Keratinocyte (primary cell): ENCODE results near the gene EFCAB10. TPM values are rescaled to one million over a fixed set of nuclear protein-coding genes. Genes with fewer than 3 reads are reported as not detected.

Experiments
- DNase-seq: peaks from one replicate; pipeline ENCODE4 v3.0.0-alpha.2; 2011; ENCODE audit warnings: low read depth, missing footprints, low spot score
- FAIRE-seq: peaks from 2 replicates; lab custom pipeline; 2011; peaks lifted over from hg19 to GRCh38; lab: Jason Lieb, UNC
- H2AFZ ChIP-seq: 2 replicates; pipeline ENCODE4 v1.6.0; 2012; ENCODE audit warnings: low read length, control low read depth, inconsistent platforms; ENCODE audit not compliant: control insufficient read depth
- H3K27ac ChIP-seq: 2 replicates; pipeline ENCODE4 v1.5.1; 2011; ENCODE audit warnings: low read length; ENCODE audit not compliant: control insufficient read depth, insufficient read depth
- H3K27me3 ChIP-seq: 3 replicates; pipeline ENCODE4 v1.6.0; 2011; ENCODE audit warnings: low read length; ENCODE audit not compliant: control insufficient read depth, insufficient read depth; ENCODE audit errors: extremely low read depth
- H3K36me3 ChIP-seq, 2 experiments: 2 replicates in 1 of 2; 3 replicates in 1 of 2; pipeline ENCODE4 v1.5.1; 2011; ENCODE audit warnings: low read length in 2 of 2, mild to moderate bottlenecking in 1 of 2; ENCODE audit not compliant: control insufficient read depth in 2 of 2, insufficient read depth in 2 of 2; ENCODE audit errors: extremely low read depth in 1 of 2
- H3K4me1 ChIP-seq: 3 replicates; pipeline ENCODE4 v1.5.1; 2011; ENCODE audit warnings: low read length; ENCODE audit not compliant: control insufficient read depth, insufficient read depth; ENCODE audit errors: extremely low read depth
- H3K4me2 ChIP-seq: 3 replicates; pipeline ENCODE4 v1.6.0; 2011; ENCODE audit warnings: low read depth, low read length; ENCODE audit not compliant: control insufficient read depth, insufficient read depth; ENCODE audit errors: extremely low read depth
- H3K4me3 ChIP-seq, 3 experiments: fragments of 200-600 bp in 1 of 3; sonication (generic) in 1 of 3; 2 replicates in 2 of 3; 3 replicates in 1 of 3; pipeline ENCODE4 v1.5.1; 2011 to 2016; ENCODE audit warnings: low read length in 3 of 3, mild to moderate bottlenecking in 3 of 3, control low read depth in 2 of 3, inconsistent platforms in 1 of 3, low read depth in 1 of 3, mixed read lengths in 1 of 3, mixed run types in 1 of 3, moderate library complexity in 1 of 3; ENCODE audit not compliant: control insufficient read depth in 2 of 3, insufficient read depth in 2 of 3; ENCODE audit errors: extremely low read depth in 1 of 3
- H3K79me2 ChIP-seq: 2 replicates; pipeline ENCODE4 v1.6.0; 2012; ENCODE audit warnings: low read length; ENCODE audit not compliant: control insufficient read depth, insufficient read depth
- H3K9ac ChIP-seq: 3 replicates; pipeline ENCODE4 v1.6.0; 2011; ENCODE audit warnings: low read length; ENCODE audit not compliant: control insufficient read depth, insufficient read depth; ENCODE audit errors: extremely low read depth
- H3K9me1 ChIP-seq: 3 replicates; pipeline ENCODE4 v1.6.0; 2011; ENCODE audit warnings: low read length; ENCODE audit not compliant: control insufficient read depth, insufficient read depth; ENCODE audit errors: extremely low read depth
- H3K9me3 ChIP-seq: 2 replicates; pipeline ENCODE4 v1.5.1; 2012; ENCODE audit warnings: low read depth, low read length; ENCODE audit not compliant: control insufficient read depth
- H4K20me1 ChIP-seq: 3 replicates; pipeline ENCODE4 v1.6.0; 2011; ENCODE audit warnings: low read length; ENCODE audit not compliant: control insufficient read depth, insufficient read depth; ENCODE audit errors: extremely low read depth
- EZH2 ChIP-seq: IDR thresholded peaks from one replicate; pipeline ENCODE4 v1.6.1; 2012; ENCODE audit warnings: inconsistent platforms, mild to moderate bottlenecking, low read length, moderate library complexity
- dilution Hi-C: fragments of 300-500 bp; cut with MboI; formaldehyde crosslinking; loops from one replicate; pipeline ENCODE4 v1.7.0; 2020; ENCODE audit warnings: low sequenced_read_pairs; ENCODE audit not compliant: extremely low pct_ligation_motif_present
- polyA plus RNA-seq, 5 experiments: library from polyadenylated mRNA; depleted of rRNA in 3 of 5; stranded (reverse) in 3 of 5; stranded (forward) in 1 of 5; unstranded in 1 of 5; fragments of >200 nt; gene quantifications; 1 replicate in 1 of 5; 2 replicates in 3 of 5; 3 replicates in 1 of 5; pipeline versions ENCODE4 v1.2.1 to v1.2.3, GENCODE V29; 2011 to 2012; ENCODE audit warnings: missing spikeins in 2 of 5, low read depth in 1 of 5, low replicate concordance in 1 of 5
- TF ChIP-seq, protein P1 (sequence below), 3 experiments: IDR thresholded peaks in 1 of 3; conservative IDR thresholded peaks in 1 of 3; optimal IDR thresholded peaks in 1 of 3; 2 replicates in 2 of 3; 3 replicates in 1 of 3; pipeline versions ENCODE3 to v1.5.1; 2011; ENCODE audit warnings: low read length in 3 of 3, mild to moderate bottlenecking in 3 of 3, moderate library complexity in 2 of 3, control low read depth in 1 of 3, inconsistent platforms in 1 of 3; ENCODE audit not compliant: insufficient read depth in 2 of 3; ENCODE audit errors: extremely low read depth in 1 of 3

Gene EFCAB10
- polyA plus RNA-seq, 1 donor (not counting 4 experiments of a cell fraction or from before 2014, with no cell fraction given), result not detected

DNA sequence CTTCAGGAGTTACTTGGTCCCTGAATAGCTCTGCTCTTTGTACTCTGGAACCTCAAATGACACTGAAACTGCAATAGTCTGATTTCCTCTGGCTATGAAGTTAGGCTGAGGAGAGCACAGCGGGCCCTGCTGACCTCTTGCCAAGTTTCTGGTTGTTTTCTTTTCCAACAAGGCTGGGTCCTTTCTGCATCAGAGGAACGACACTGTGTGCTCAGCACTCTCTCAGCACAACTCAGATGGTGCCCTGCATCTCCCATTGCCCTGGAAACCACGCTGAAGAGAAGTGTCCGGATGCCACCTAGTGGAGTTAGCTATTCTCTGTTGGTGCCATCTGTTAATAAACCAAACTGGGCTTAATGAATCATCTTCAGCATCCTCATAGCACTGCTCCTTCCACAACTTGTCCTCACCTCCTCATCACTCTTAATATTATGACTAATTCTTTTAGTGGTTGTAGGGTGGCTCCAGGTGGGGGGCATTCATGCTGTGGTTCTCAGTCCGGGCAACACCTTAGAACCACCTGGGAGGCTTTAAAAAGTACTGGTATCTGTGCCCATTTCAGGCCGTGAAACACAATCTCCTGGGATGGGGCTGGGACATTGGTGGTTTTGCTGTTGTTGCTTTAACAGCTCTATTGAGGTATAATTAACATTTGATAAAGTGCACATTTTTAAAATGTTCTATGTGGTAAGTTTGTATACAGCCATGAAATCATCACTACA is 8.2 kb upstream of the EFCAB10 start:
- dilution Hi-C loops, result no loop called here
- Histone ChIP-seq H3K36me3 (no peaks in the 10 kb centered on the region), H3K4me3 (no peak overlapping the region), H3K4me1 (no peaks in the 10 kb centered on the region), H2AFZ (no peak overlapping the region), H4K20me1 (no peaks in the 10 kb centered on the region), H3K79me2 (no peaks in the 10 kb centered on the region), H3K27ac (no peak overlapping the region), H3K9me1 (no peaks in the 10 kb centered on the region), H3K4me2 (no peak overlapping the region), H3K9me3 (no peaks in the 10 kb centered on the region), H3K27me3 (no peaks in the 10 kb centered on the region), H3K9ac (no peak overlapping the region)
- no peak for DNase-seq
- peak; percentile 88 for FAIRE-seq
- TF ChIP-seq, protein P1, sequence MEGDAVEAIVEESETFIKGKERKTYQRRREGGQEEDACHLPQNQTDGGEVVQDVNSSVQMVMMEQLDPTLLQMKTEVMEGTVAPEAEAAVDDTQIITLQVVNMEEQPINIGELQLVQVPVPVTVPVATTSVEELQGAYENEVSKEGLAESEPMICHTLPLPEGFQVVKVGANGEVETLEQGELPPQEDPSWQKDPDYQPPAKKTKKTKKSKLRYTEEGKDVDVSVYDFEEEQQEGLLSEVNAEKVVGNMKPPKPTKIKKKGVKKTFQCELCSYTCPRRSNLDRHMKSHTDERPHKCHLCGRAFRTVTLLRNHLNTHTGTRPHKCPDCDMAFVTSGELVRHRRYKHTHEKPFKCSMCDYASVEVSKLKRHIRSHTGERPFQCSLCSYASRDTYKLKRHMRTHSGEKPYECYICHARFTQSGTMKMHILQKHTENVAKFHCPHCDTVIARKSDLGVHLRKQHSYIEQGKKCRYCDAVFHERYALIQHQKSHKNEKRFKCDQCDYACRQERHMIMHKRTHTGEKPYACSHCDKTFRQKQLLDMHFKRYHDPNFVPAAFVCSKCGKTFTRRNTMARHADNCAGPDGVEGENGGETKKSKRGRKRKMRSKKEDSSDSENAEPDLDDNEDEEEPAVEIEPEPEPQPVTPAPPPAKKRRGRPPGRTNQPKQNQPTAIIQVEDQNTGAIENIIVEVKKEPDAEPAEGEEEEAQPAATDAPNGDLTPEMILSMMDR (optimal IDR thresholded peaks at IDR 0.05 in 1 of 3, IDR thresholded peaks at IDR 0.05 in 1 of 3, conservative IDR thresholded peaks at IDR 0.05 in 1 of 3; ENCODE audit: extremely low read depth in 1 of 3, insufficient read depth in 2 of 3, low read length in 3 of 3), result peak; percentile 70 to 93 (median 89)
- no peak for TF ChIP-seq EZH2

DNA sequence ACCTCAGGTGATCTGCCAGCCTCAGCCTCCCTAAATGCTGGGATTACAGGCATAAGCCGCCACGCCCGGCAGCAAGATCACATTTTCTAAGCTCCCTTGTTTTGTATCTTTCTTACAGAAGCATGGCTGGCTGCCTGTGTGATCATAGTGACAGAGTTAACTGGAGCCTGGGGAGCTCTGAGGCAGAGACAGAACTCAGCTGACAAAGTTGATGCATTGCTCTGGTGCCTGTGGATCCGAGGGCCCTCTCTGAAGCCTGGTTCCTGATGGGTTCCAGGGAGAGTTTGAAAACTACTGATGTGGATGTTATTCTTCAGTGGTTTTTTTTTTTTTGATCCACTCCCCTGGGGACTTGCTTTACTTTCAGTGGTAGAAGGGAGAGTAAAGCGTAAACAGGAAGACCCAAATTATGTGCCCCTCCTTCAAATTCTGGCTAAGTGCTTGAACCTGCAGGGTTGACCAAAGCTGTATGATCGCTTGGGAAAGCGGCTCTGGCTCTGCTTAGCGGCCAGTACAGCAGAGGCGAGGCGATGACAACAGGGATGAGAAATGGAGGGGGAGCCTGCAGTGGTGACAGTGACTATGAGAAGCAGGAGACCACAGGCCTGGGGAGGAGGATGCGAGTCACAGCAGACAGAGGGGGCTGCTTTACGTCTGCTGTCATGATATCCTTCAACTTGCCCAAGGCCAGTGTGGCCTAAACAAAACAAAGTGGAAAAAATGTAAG is 6.8 kb upstream of the EFCAB10 start:
- no peak overlapping the region for H2AFZ ChIP-seq
- no peaks in the 10 kb centered on the region for H3K4me1 ChIP-seq
- H4K20me1 ChIP-seq, result no peaks in the 10 kb centered on the region
- TF ChIP-seq EZH2, result no peak
- TF ChIP-seq, protein P1 (optimal IDR thresholded peaks at IDR 0.05 in 1 of 3, IDR thresholded peaks at IDR 0.05 in 1 of 3, conservative IDR thresholded peaks at IDR 0.05 in 1 of 3; ENCODE audit: extremely low read depth in 1 of 3, insufficient read depth in 2 of 3, low read length in 3 of 3), result no peak
- H3K36me3 ChIP-seq, result no peaks in the 10 kb centered on the region
- H3K9me3 ChIP-seq, result no peaks in the 10 kb centered on the region
- dilution Hi-C loops, result no loop called here
- DNase-seq, result no peak
- H3K27me3 ChIP-seq, result no peaks in the 10 kb centered on the region
- no peaks in the 10 kb centered on the region for H3K9me1 ChIP-seq
- no peak overlapping the region for H3K4me2 ChIP-seq
- no peak for FAIRE-seq
- no peak overlapping the region for H3K4me3 ChIP-seq
- H3K79me2 ChIP-seq, result no peaks in the 10 kb centered on the region
- H3K27ac ChIP-seq, result no peak overlapping the region
- no peak overlapping the region for H3K9ac ChIP-seq
